B cell (primary cell): Measurements from ENCODE around the gene MED12L. TPM values are rescaled to one million over a fixed set of nuclear protein-coding genes. Genes with fewer than 3 reads are reported as not detected.

Source experiments
- ATAC-seq: fragments of 200-7000 bp; cut with Tn5 transposase; one replicate; pipeline ENCODE4 v1.10.0; 2021; ENCODE audit warnings: low read depth, mild to moderate bottlenecking, moderate number of reproducible peaks, moderate library complexity
- CTCF ChIA-PET: fragments of 350-600 bp; sonication (Branson Sonifier 250); formaldehyde crosslinking; loops from one replicate; lab custom pipeline; 2021; ENCODE audit warnings: antibody characterized with exemption, inconsistent platforms; lab: Charles Lee
- POLR2A ChIA-PET: fragments of 350-600 bp; sonication (Branson Sonifier 250); formaldehyde crosslinking; loops from one replicate; lab custom pipeline; 2021; ENCODE audit warnings: antibody characterized with exemption; lab: Charles Lee
- DNase-seq: peaks from one replicate; pipeline ENCODE4 v3.0.0; 2013
- H2AFZ ChIP-seq: 2 replicates; pipeline ENCODE4 v1.6.1; 2012; ENCODE audit warnings: mild to moderate bottlenecking, low read depth, low read length; ENCODE audit not compliant: insufficient read depth, poor library complexity, severe bottlenecking
- H3K27ac ChIP-seq, 2 donors: 1 replicate in 1 of 2; 2 replicates in 1 of 2; pipeline ENCODE4 v1.5.1; 2012 to 2013; ENCODE audit warnings: low read length in 2 of 2, mild to moderate bottlenecking in 2 of 2, moderate library complexity in 1 of 2
- H3K27me3 ChIP-seq, 4 experiments: fragments of 200-600 bp in 1 of 4; sonication (generic) in 1 of 4; replicated peaks in 1 of 4; 1 replicate in 2 of 4; 2 replicates in 2 of 4; pipeline versions ENCODE4 v1.6.1 to v1.7.0; 2013 to 2016; ENCODE audit warnings: low read length in 3 of 4, mild to moderate bottlenecking in 2 of 4, mixed read lengths in 1 of 4, moderate library complexity in 1 of 4; ENCODE audit not compliant: insufficient read depth in 4 of 4, control insufficient read depth in 3 of 4; ENCODE audit errors: control extremely low read depth in 1 of 4
- H3K36me3 ChIP-seq, 2 experiments: replicated peaks in 1 of 2; 1 replicate in 1 of 2; 2 replicates in 1 of 2; pipeline versions ENCODE4 v1.6.1 to v1.7.1; 2013; ENCODE audit warnings: low read length in 1 of 2; ENCODE audit not compliant: insufficient read depth in 2 of 2, control insufficient read depth in 1 of 2; ENCODE audit errors: control extremely low read depth in 1 of 2, extremely low read depth in 1 of 2
- H3K4me1 ChIP-seq, 2 donors: fragments of 200-600 bp in 1 of 2; sonication (generic) in 1 of 2; 1 replicate in 1 of 2; 2 replicates in 1 of 2; pipeline versions ENCODE4 v1.5.1 to v1.6.1; 2013 to 2017; ENCODE audit warnings: low read length in 2 of 2; ENCODE audit not compliant: control insufficient read depth in 2 of 2, insufficient read depth in 2 of 2
- H3K4me2 ChIP-seq: replicated peaks from 2 replicates; pipeline ENCODE3; 2012; ENCODE audit warnings: mild to moderate bottlenecking, low read depth, low read length; ENCODE audit not compliant: poor library complexity, severe bottlenecking
- H3K4me3 ChIP-seq, 5 experiments: fragments of 200-600 bp in 1 of 5; sonication (generic) in 1 of 5; 1 replicate in 3 of 5; 2 replicates in 2 of 5; pipeline versions ENCODE4 v1.5.1 to v1.7.0; 2011 to 2016; ENCODE audit warnings: low read length in 4 of 5, mild to moderate bottlenecking in 4 of 5, low read depth in 2 of 5, control low read depth in 1 of 5, moderate library complexity in 1 of 5; ENCODE audit not compliant: insufficient read depth in 1 of 5; ENCODE audit errors: control extremely low read depth in 1 of 5, extremely low read depth in 1 of 5
- H3K79me2 ChIP-seq: fragments of 200-600 bp; sonication (generic); one replicate; pipeline ENCODE4 v1.6.0; 2016; ENCODE audit warnings: low read length; ENCODE audit not compliant: control insufficient read depth, insufficient read depth
- H3K9ac ChIP-seq: fragments of 200-600 bp; sonication (generic); 2 replicates; pipeline ENCODE4 v1.6.1; 2017; ENCODE audit warnings: mild to moderate bottlenecking, low read length, moderate library complexity
- H3K9me3 ChIP-seq, 3 donors: one replicate each; pipeline versions ENCODE4 v1.6.1 to v1.7.1; 2013; ENCODE audit warnings: low read length in 2 of 3; ENCODE audit not compliant: control insufficient read depth in 2 of 3, insufficient read depth in 1 of 3; ENCODE audit errors: control extremely low read depth in 1 of 3
- H4K20me1 ChIP-seq: 2 replicates; pipeline ENCODE4 v1.6.0; 2012; ENCODE audit warnings: mild to moderate bottlenecking, low read length; ENCODE audit not compliant: insufficient read depth, control insufficient read depth, poor library complexity, severe bottlenecking
- H3K27ac Mint-ChIP-seq: one replicate; pipeline ENCODE4 v1.8.0; 2021; ENCODE audit warnings: mixed read lengths
- H3K27me3 Mint-ChIP-seq: one replicate; pipeline ENCODE4 v1.8.0; 2021; ENCODE audit warnings: mixed read lengths
- H3K4me1 Mint-ChIP-seq: one replicate; pipeline ENCODE4 v1.8.0; 2021; ENCODE audit warnings: mixed read lengths
- H3K4me3 Mint-ChIP-seq: one replicate; pipeline ENCODE4 v1.8.0; 2021; ENCODE audit warnings: mixed read lengths
- H3K9me3 Mint-ChIP-seq: one replicate; pipeline ENCODE4 v1.8.0; 2022; ENCODE audit warnings: mixed read lengths; ENCODE audit not compliant: insufficient read depth
- EZH2 ChIP-seq: IDR thresholded peaks from 2 replicates; pipeline ENCODE4 v1.6.1; 2012; ENCODE audit warnings: borderline replicate concordance, low read depth, mild to moderate bottlenecking, moderate library complexity, low read length; ENCODE audit not compliant: insufficient read depth, poor library complexity, severe bottlenecking
- WGBS: methylation state at CpG from one replicate; pipeline ENCODE4 v1.1.5; 2013; ENCODE audit warnings: missing lambda C conversion rate; ENCODE audit not compliant: insufficient coverage; 5-methylcytosine and 5-hydroxymethylcytosine counted together
- intact Hi-C: fragments of 100-400 bp; cut with micrococcal nuclease; formaldehyde crosslinking; loops from one replicate; pipeline ENCODE4 v1.10.0; 2022
- polyA plus RNA-seq: library from polyadenylated mRNA; depleted of rRNA; stranded (reverse); fragments of >200 nt; gene quantifications from 2 replicates; pipeline ENCODE4 v1.2.3, GENCODE V29; 2012
- total RNA-seq, 2 donors: library from RNA; stranded (reverse); fragments of 120-200 nt in 1 of 2; gene quantifications; 1 replicate in 1 of 2; 2 replicates in 1 of 2; pipeline versions ENCODE4 v1.2.3 to v1.2.4, GENCODE V29; 2013 to 2022
- TF ChIP-seq, protein P1 (sequence below): fragments of 200-600 bp; IDR thresholded peaks from one replicate; pipeline ENCODE4 v1.8.0; 2022; ENCODE audit warnings: antibody characterized with exemption, mild to moderate bottlenecking

Gene MED12L
- total and polyA plus RNA-seq, 2 donors (not counting 1 experiment from before 2014, with no cell fraction given), result 0.07 to 0.30 TPM

DNA sequence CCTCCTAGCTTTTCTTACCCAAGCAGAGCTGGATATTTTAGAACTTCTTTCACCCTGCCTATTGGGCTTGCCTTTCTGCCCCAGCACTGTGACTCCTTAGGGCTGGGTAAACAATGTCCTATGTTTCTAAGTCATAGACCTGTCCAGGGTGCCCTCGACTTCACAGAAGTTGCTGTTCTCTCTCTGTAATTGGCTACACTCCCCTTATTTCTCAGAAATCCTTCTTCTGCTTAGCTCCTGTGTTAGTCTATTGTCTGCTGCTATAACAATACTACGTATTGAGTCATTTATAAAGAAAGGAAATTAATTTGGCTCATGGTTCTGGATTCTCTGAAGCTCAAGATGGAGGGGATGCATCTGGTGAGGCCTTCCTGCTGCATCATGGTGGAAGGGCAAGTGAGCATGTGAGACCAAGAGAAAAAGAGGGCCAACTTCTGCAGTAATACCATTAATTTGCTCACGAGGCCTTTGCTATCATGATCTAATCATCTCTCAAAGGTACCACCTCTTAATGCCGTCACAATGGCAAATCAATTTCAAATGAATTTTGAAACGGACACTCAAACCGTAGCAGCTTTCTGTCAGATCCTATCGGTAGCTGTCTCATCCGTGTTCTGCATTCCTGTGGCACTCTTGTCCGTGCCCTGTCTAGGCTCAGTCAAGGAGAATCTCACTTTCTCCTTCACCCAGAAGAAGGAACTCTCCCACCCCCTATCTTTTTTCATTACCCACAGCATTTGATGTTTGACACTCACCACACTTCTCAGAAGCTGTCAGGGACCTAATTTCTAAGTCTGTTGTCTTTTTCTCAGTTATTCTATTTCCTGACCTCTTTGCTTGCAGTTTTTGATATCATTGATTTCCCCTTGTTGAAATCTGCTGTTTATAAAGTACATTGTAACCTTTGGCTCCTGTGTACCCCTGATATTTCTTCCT is 139.8 kb downstream of the MED12L start:
- ATAC-seq, result no peak
- POLR2A ChIA-PET, result no interaction called here
- WGBS, result 88% methylated on average over 8 of the region's 9 CpGs
- intact Hi-C loops, result no loop called here
- Histone ChIP-seq H3K4me1 (peaks cover 25 to 29% of the 10 kb centered on the region in 2 donors), H3K27me3 (no peaks in the 10 kb centered on the region), H3K36me3 (peaks cover 0 to 5% of the 10 kb centered on the region in 2 experiments), H3K4me3 (no peak overlapping the region), H4K20me1 (no peaks in the 10 kb centered on the region), H3K79me2 (peaks cover 11% of the 10 kb centered on the region), H3K9ac (no peak overlapping the region), H2AFZ (no peak overlapping the region), H3K4me2 (no peak overlapping the region), H3K9me3 (peaks cover 0 to 8% (median 0%) of the 10 kb centered on the region in 3 donors), H3K27ac (no peak overlapping the region)
- CTCF ChIA-PET, result interaction anchor here (0.6 to 12.2 kb wide), 12 partner anchors 14 to 642 kb away, joined by 3 to 460 read pairs (median 4); partner anchors contain the start of gene P2RY14
- Mint-ChIP-seq H3K27ac (no peak overlapping the region), H3K4me3 (no peak overlapping the region), H3K27me3 (no peaks in the 10 kb centered on the region), H3K9me3 (peaks cover 3% of the 10 kb centered on the region), H3K4me1 (peaks cover 22% of the 10 kb centered on the region)
- TF ChIP-seq, protein P1, sequence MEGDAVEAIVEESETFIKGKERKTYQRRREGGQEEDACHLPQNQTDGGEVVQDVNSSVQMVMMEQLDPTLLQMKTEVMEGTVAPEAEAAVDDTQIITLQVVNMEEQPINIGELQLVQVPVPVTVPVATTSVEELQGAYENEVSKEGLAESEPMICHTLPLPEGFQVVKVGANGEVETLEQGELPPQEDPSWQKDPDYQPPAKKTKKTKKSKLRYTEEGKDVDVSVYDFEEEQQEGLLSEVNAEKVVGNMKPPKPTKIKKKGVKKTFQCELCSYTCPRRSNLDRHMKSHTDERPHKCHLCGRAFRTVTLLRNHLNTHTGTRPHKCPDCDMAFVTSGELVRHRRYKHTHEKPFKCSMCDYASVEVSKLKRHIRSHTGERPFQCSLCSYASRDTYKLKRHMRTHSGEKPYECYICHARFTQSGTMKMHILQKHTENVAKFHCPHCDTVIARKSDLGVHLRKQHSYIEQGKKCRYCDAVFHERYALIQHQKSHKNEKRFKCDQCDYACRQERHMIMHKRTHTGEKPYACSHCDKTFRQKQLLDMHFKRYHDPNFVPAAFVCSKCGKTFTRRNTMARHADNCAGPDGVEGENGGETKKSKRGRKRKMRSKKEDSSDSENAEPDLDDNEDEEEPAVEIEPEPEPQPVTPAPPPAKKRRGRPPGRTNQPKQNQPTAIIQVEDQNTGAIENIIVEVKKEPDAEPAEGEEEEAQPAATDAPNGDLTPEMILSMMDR, result no peak
- no peak for TF ChIP-seq EZH2
- no peak for DNase-seq
